Measurements from ENCODE around the gene LBX2. TPM values are rescaled to one million over a fixed set of nuclear protein-coding genes. Genes with fewer than 3 reads are reported as not detected.

LBX2 gene
- total and polyA plus RNA-seq, 10 of the 15 experiments (the other 5 are each of a cell fraction or from before 2014, with no cell fraction given), result 0.08 to 4.0 (median 0.27) TPM

GRCh38 chr2:74515981-74516633 is 16.7 kb upstream of the LBX2 start (continued):
- TF ChIP-seq ZBTB40 (IDR thresholded peaks at IDR 0.05; ENCODE audit: borderline replicate concordance), result no peak
- no peak for TF ChIP-seq POLR2AphosphoS2 (IDR thresholded peaks at IDR 0.05; ENCODE audit: low read depth, low read length)
- no peak for TF ChIP-seq CUX1 (IDR thresholded peaks at IDR 0.05; ENCODE audit: insufficient replicate concordance, low read depth, low read length)
- no peak for TF ChIP-seq FOXK2 (IDR thresholded peaks at IDR 0.05)
- peak; percentile 87 for TF ChIP-seq SP1 (IDR thresholded peaks at IDR 0.05; ENCODE audit: low read depth, low read length)
- TF ChIP-seq E4F1 (IDR thresholded peaks at IDR 0.05; ENCODE audit: borderline replicate concordance, partially characterized antibody), result no peak
- no peak for TF ChIP-seq CEBPZ (IDR thresholded peaks at IDR 0.05; ENCODE audit: low read depth, low read length)
- no peak for TF ChIP-seq IKZF2 (IDR thresholded peaks at IDR 0.05)
